HG03442 (cell line): ENCODE measurements around the gene TACC3.

ENCODE experiments used
- ATAC-seq: cut with Tn5 transposase; IDR thresholded peaks from one replicate; pipeline ENCODE4 v1.9.1; 2021; ENCODE audit warnings: mild to moderate bottlenecking, moderate library complexity; ENCODE audit not compliant: unreplicated experiment

Gene TACC3

GRCh38 chr4:1721003-1721665, at the start of gene TACC3, which contains the start of gene TMEM129:
TACC3 (plus strand) TSS chr4:1721521; CDS start chr4:1723422, 1,901 bp downstream.
TMEM129 (minus strand) TSS chr4:1721323; CDS start chr4:1720837, 486 bp downstream.
- peak; percentile 71 for ATAC-seq

GRCh38 chr4:1673671-1674070, 47.6 kb upstream of the TACC3 start:
- ATAC-seq = no peak

- ATAC-seq = no peak
These were observed 46.6 kb upstream of the TACC3 start for GRCh38 chr4:1674682-1675081.

GRCh38 chr4:1675136-1675801, 46.1 kb upstream of the TACC3 start:
- ATAC-seq = no peak

- ATAC-seq = no peak
These were observed 45.6 kb upstream of the TACC3 start for GRCh38 chr4:1675802-1676137.

GRCh38 chr4:1676605-1677525, 44.5 kb upstream of the TACC3 start:
- no peak for ATAC-seq

- no peak for ATAC-seq
These were observed 43.1 kb upstream of the TACC3 start for GRCh38 chr4:1678244-1678643.

- ATAC-seq = no peak
These were observed 38.5 kb upstream of the TACC3 start for GRCh38 chr4:1682860-1683259.

GRCh38 chr4:1683261-1683735, 38.0 kb upstream of the TACC3 start:
- no peak for ATAC-seq

GRCh38 chr4:1683736-1684505, 37.4 kb upstream of the TACC3 start, which contains the start of gene FAM53A:
FAM53A (minus strand) TSS chr4:1684313; CDS start chr4:1668741, 15,572 bp downstream.
- ATAC-seq = peak; percentile 87

- ATAC-seq = no peak
These were observed 36.7 kb upstream of the TACC3 start for GRCh38 chr4:1684506-1685234.

GRCh38 chr4:1685235-1686150, 35.8 kb upstream of the TACC3 start:
- ATAC-seq = no peak

GRCh38 chr4:1686440-1687036, 34.8 kb upstream of the TACC3 start:
- no peak for ATAC-seq

- ATAC-seq = no peak
These were observed 30.6 kb upstream of the TACC3 start for GRCh38 chr4:1690698-1691097.

- ATAC-seq = no peak
These were observed 29.5 kb upstream of the TACC3 start for GRCh38 chr4:1691737-1692373.

GRCh38 chr4:1693131-1693896, 28.0 kb upstream of the TACC3 start:
- peak; percentile 59 for ATAC-seq

- no peak for ATAC-seq
These were observed 25.4 kb upstream of the TACC3 start for GRCh38 chr4:1695913-1696312.
